Lower leg skin (tissue), 3 donors: ENCODE data around the gene PSMB8.

ENCODE experiments used
- CTCF ChIP-seq, 3 donors: fragments of 450-650 bp; IDR thresholded peaks; one replicate each; pipeline ENCODE4 v1.5.1; 2016; ENCODE audit warnings: antibody characterized with exemption in 3 of 3, mild to moderate bottlenecking in 3 of 3, moderate library complexity in 2 of 3
- POLR2A ChIP-seq, 2 donors: fragments of 450-650 bp; IDR thresholded peaks; one replicate each; pipeline ENCODE4 v1.6.1; 2016 to 2017; ENCODE audit warnings: antibody characterized with exemption in 2 of 2, mild to moderate bottlenecking in 1 of 2, moderate library complexity in 1 of 2

- TF ChIP-seq CTCF (IDR thresholded peaks at IDR 0.05) (no peak), POLR2A (IDR thresholded peaks at IDR 0.05) (no peak)
Observed at GRCh38 chr6:32803416-32803815, 40.4 kb downstream of the PSMB8 start.
